Heart left ventricle (tissue), 13 donors: ENCODE results near the gene MAN1C1.

ENCODE experiments used
- POLR2A ChIP-seq, 2 donors: fragments of 450-650 bp; IDR thresholded peaks; one replicate each; pipeline ENCODE4 v1.6.1; 2017; ENCODE audit warnings: antibody characterized with exemption in 2 of 2, mild to moderate bottlenecking in 2 of 2, moderate library complexity in 2 of 2
- TF ChIP-seq, protein P1 (sequence below), 12 donors: fragments of 200-600 bp; sonication (generic) in 4 of 12; IDR thresholded peaks; one replicate each; pipeline versions ENCODE4 v1.5.0 to v1.8.0; 2018 to 2022; ENCODE audit warnings: antibody characterized with exemption in 12 of 12, mild to moderate bottlenecking in 5 of 12
- donor health status: ischemic (EF 13 %, LVEDD 7.1; RV severe dilation, severe dysfunction).
- donor health status: DM: no; HTN: yes; CAD: no.
- donor health status: DM: no; HTN: no; CAD: no.
- donor health status: ischemic (EF 25% LVEDD 6.9; RV normal size, moderate dysfunction).
- donor health status: ischemic (EF 25% LVEDD 5.7; RV mildly dilated, moderate dysfunction).
- donor health status: ischemic (EF 35%, LVEDD 5.7; RV mildly dilated, moderate dysfunction).
- donor health status: nonischemic (EF 11% LVEDD 7.7; RV severe dilation, severe dysfunction).
- donor health status: DM: yes; HTN: yes; CAD: no.
- donor health status: PGD.
- donor health status: ischemic (EF 29% LVEDD 5.4; RV normal size, mild dysfunction).
- donor health status: nonischemic (EF 23%, LVEDD 6.1; RV moderate dilation, normal function).

GRCh38 chr1:25724201-25724600 is 107.6 kb downstream of the MAN1C1 start:
- TF ChIP-seq, protein P1, sequence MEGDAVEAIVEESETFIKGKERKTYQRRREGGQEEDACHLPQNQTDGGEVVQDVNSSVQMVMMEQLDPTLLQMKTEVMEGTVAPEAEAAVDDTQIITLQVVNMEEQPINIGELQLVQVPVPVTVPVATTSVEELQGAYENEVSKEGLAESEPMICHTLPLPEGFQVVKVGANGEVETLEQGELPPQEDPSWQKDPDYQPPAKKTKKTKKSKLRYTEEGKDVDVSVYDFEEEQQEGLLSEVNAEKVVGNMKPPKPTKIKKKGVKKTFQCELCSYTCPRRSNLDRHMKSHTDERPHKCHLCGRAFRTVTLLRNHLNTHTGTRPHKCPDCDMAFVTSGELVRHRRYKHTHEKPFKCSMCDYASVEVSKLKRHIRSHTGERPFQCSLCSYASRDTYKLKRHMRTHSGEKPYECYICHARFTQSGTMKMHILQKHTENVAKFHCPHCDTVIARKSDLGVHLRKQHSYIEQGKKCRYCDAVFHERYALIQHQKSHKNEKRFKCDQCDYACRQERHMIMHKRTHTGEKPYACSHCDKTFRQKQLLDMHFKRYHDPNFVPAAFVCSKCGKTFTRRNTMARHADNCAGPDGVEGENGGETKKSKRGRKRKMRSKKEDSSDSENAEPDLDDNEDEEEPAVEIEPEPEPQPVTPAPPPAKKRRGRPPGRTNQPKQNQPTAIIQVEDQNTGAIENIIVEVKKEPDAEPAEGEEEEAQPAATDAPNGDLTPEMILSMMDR (IDR thresholded peaks at IDR 0.05) = no peak
- no peak for TF ChIP-seq POLR2A (IDR thresholded peaks at IDR 0.05)
